Caco-2 (cell line): ENCODE results near the gene RAPGEF1. TPM values are rescaled to one million over a fixed set of nuclear protein-coding genes. Genes with fewer than 3 reads are reported as not detected.

Source experiments
- BruUV-seq: library from RNA; stranded (reverse); fragments of 400-500 nt; replicated peaks from 2 replicates; lab custom pipeline; 2021; lab: Mats Ljungman, UMichigan
- CTCF ChIA-PET: fragments of 300-600 bp; sonication (Branson Sonifier 250); formaldehyde crosslinking; loops from one replicate; lab custom pipeline; 2022; ENCODE audit warnings: antibody characterized with exemption; lab: Charles Lee
- POLR2A ChIA-PET: fragments of 300-600 bp; sonication (Branson Sonifier 250); formaldehyde crosslinking; loops from one replicate; lab custom pipeline; 2022; ENCODE audit warnings: antibody characterized with exemption; lab: Charles Lee
- DNase-seq, 2 experiments: peaks; one replicate each; pipeline versions ENCODE4 v3.0.0 to v3.0.0-alpha.2; 2020 to 2022
- H3K27me3 ChIP-seq: replicated peaks from 2 replicates; pipeline ENCODE4 v1.6.0; 2011; ENCODE audit warnings: low read length; ENCODE audit not compliant: control insufficient read depth, insufficient read depth
- H3K36me3 ChIP-seq: 2 replicates; pipeline ENCODE4 v1.5.1; 2011; ENCODE audit warnings: low read length; ENCODE audit not compliant: control insufficient read depth, insufficient read depth
- H3K4me1 ChIP-seq: fragments of 250-450 bp; sonication (Bioruptor Pico); 2 replicates; pipeline ENCODE4 v1.5.1; 2020; ENCODE audit warnings: mild to moderate bottlenecking
- H3K4me3 ChIP-seq: 2 replicates; pipeline ENCODE4 v1.5.1; 2011; ENCODE audit warnings: low read depth, mild to moderate bottlenecking, control low read depth, low read length
- H3K9me3 ChIP-seq: fragments of 250-450 bp; sonication (Bioruptor Pico); 2 replicates; pipeline ENCODE4 v1.5.1; 2020; ENCODE audit warnings: mild to moderate bottlenecking, moderate library complexity
- H3K27ac Mint-ChIP-seq: one replicate; pipeline ENCODE4 v1.8.0; 2022; ENCODE audit warnings: mixed read lengths; ENCODE audit not compliant: unreplicated experiment
- H3K27me3 Mint-ChIP-seq: one replicate; pipeline ENCODE4 v1.8.0; 2022; ENCODE audit warnings: mixed read lengths; ENCODE audit not compliant: insufficient read depth, unreplicated experiment
- H3K36me3 Mint-ChIP-seq: one replicate; pipeline ENCODE4 v1.8.0; 2022; ENCODE audit warnings: mild to moderate bottlenecking, mixed read lengths; ENCODE audit not compliant: insufficient read depth, unreplicated experiment
- H3K4me1 Mint-ChIP-seq: one replicate; pipeline ENCODE4 v1.8.0; 2022; ENCODE audit warnings: low read depth, mixed read lengths; ENCODE audit not compliant: unreplicated experiment
- H3K4me3 Mint-ChIP-seq: one replicate; pipeline ENCODE4 v1.8.0; 2022; ENCODE audit warnings: mild to moderate bottlenecking, moderate library complexity, mixed read lengths; ENCODE audit not compliant: unreplicated experiment
- H3K9me3 Mint-ChIP-seq: one replicate; pipeline ENCODE4 v1.8.0; 2022; ENCODE audit warnings: mixed read lengths; ENCODE audit not compliant: unreplicated experiment
- CTCF ChIP-seq, 2 experiments: fragments of 200-600 bp in 1 of 2; IDR thresholded peaks; 1 replicate in 1 of 2; 2 replicates in 1 of 2; pipeline versions ENCODE4 v1.5.1 to v1.8.0; 2011 to 2022; ENCODE audit warnings: antibody characterized with exemption in 1 of 2, control low read depth in 1 of 2, inconsistent platforms in 1 of 2, low read depth in 1 of 2, low read length in 1 of 2, mild to moderate bottlenecking in 1 of 2, moderate library complexity in 1 of 2; ENCODE audit not compliant: insufficient read depth in 1 of 2, severe bottlenecking in 1 of 2, unreplicated experiment in 1 of 2
- intact Hi-C: fragments of 100-400 bp; cut with micrococcal nuclease; formaldehyde crosslinking; loops from one replicate; pipeline ENCODE4 v1.10.0; 2022; ENCODE audit not compliant: unreplicated experiment
- total RNA-seq: library from RNA; stranded (reverse); gene quantifications from 2 replicates; pipeline ENCODE4 v1.2.3, GENCODE V29; 2022

RAPGEF1 gene
- total RNA-seq, 1 experiment from 2014 or later, result 75.4 TPM

GRCh38 chr9:131660466-131661405 is 79.1 kb downstream of the RAPGEF1 start:
- no peaks in the 10 kb centered on the region for H3K9me3 Mint-ChIP-seq
- no peaks in the 10 kb centered on the region for H3K36me3 ChIP-seq
- no peak for DNase-seq
- no peak overlapping the region for H3K4me3 Mint-ChIP-seq
- ChIA-PET POLR2A (no interaction called here), CTCF (no interaction called here)
- TF ChIP-seq CTCF (IDR thresholded peaks at IDR 0.05; ENCODE audit: insufficient read depth in 1 of 2, low read depth in 1 of 2, low read length in 1 of 2, severe bottlenecking in 1 of 2, unreplicated experiment in 1 of 2), result no peak
- intact Hi-C loops, result no loop called here
- no TSS peak for BruUV-seq
- peaks cover 19% of the 10 kb centered on the region for H3K4me1 Mint-ChIP-seq
- no peaks in the 10 kb centered on the region for H3K9me3 ChIP-seq
- H3K36me3 Mint-ChIP-seq, result no peaks in the 10 kb centered on the region
- H3K4me3 ChIP-seq, result no peak overlapping the region
- H3K27me3 Mint-ChIP-seq, result no peaks in the 10 kb centered on the region
- H3K27ac Mint-ChIP-seq, result no peak overlapping the region
- peaks cover 7% of the 10 kb centered on the region for H3K4me1 ChIP-seq
- H3K27me3 ChIP-seq, result no peaks in the 10 kb centered on the region

- ChIA-PET CTCF (no interaction called here), POLR2A (no interaction called here)
- Mint-ChIP-seq H3K4me1 (peaks cover 33% of the 10 kb centered on the region), H3K4me3 (no peak overlapping the region), H3K27me3 (no peaks in the 10 kb centered on the region), H3K27ac (peak overlapping the region; percentile 10), H3K36me3 (no peaks in the 10 kb centered on the region), H3K9me3 (no peaks in the 10 kb centered on the region)
- no TSS peak for BruUV-seq
- intact Hi-C loops, result loop anchor here (5.0 kb wide), 1 partner anchor 79 kb away; no protein-coding TSS in a partner anchor
- no peak for DNase-seq
- H3K4me1 ChIP-seq, result peaks cover 27% of the 10 kb centered on the region
- no peak for TF ChIP-seq CTCF (IDR thresholded peaks at IDR 0.05; ENCODE audit: insufficient read depth in 1 of 2, low read depth in 1 of 2, low read length in 1 of 2, severe bottlenecking in 1 of 2, unreplicated experiment in 1 of 2)
- no peaks in the 10 kb centered on the region for H3K27me3 ChIP-seq
- H3K36me3 ChIP-seq, result no peaks in the 10 kb centered on the region
- H3K9me3 ChIP-seq, result no peaks in the 10 kb centered on the region
- H3K4me3 ChIP-seq, result no peak overlapping the region
Measured at GRCh38 chr9:131658377-131659129, 81.3 kb downstream of the RAPGEF1 start.

- peak overlapping the region; percentile 10 for H3K27ac Mint-ChIP-seq
- Histone ChIP-seq H3K36me3 (no peaks in the 10 kb centered on the region), H3K4me1 (peaks cover 29% of the 10 kb centered on the region), H3K27me3 (no peaks in the 10 kb centered on the region), H3K4me3 (no peak overlapping the region), H3K9me3 (no peaks in the 10 kb centered on the region)
- peaks cover 33% of the 10 kb centered on the region for H3K4me1 Mint-ChIP-seq
- no TSS peak for BruUV-seq
- intact Hi-C loops, result loop anchor here (5.0 kb wide), 1 partner anchor 79 kb away; no protein-coding TSS in a partner anchor
- no peak for TF ChIP-seq CTCF (IDR thresholded peaks at IDR 0.05; ENCODE audit: insufficient read depth in 1 of 2, low read depth in 1 of 2, low read length in 1 of 2, severe bottlenecking in 1 of 2, unreplicated experiment in 1 of 2)
- H3K4me3 Mint-ChIP-seq, result no peak overlapping the region
- ChIA-PET CTCF (no interaction called here), POLR2A (no interaction called here)
- H3K27me3 Mint-ChIP-seq, result no peaks in the 10 kb centered on the region
- no peaks in the 10 kb centered on the region for H3K9me3 Mint-ChIP-seq
- H3K36me3 Mint-ChIP-seq, result no peaks in the 10 kb centered on the region
- DNase-seq, result no peak
Measured at GRCh38 chr9:131657940-131658339, 81.9 kb downstream of the RAPGEF1 start.
